ENCODE results near the gene CTAG2. TPM values are rescaled to one million over a fixed set of nuclear protein-coding genes. Genes with fewer than 3 reads are reported as not detected.

Gene CTAG2

Small RNA genes lying within 50 kb of the gene (small RNA-seq; reads per million reads assigned to genes)
- gene AC244090.1 (ENCODE audit: insufficient read depth): not detected
- gene AC244107.2 (ENCODE audit: insufficient read depth): not detected

Measured in mesendoderm (in vitro differentiated cells).